ENCODE data around the gene KIF12.

DNA sequence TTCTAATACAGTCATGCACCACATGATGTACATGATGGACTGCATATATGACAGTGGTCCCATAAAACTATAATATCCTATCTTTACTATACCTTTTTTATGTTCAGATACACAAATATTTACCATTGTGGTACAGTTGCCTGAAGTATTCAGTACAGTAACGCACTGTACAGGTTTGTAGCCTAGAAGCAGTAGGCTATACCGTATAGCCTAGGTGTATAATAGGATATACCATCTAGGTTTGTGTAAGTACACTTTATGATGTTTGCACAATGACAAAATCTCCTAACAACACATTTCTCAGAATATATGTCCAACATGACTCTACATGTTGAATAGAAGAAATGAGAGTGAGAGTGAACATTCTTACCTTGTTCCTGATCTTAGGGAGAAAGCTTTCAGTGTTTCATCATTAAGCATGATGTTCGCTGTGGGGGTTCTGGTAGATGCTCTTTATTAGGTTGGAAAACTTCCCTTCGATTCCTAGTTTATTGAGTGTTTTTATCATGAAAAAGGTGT lies 52.8 kb downstream of the KIF12 start:
- TF ChIP-seq, protein P1, sequence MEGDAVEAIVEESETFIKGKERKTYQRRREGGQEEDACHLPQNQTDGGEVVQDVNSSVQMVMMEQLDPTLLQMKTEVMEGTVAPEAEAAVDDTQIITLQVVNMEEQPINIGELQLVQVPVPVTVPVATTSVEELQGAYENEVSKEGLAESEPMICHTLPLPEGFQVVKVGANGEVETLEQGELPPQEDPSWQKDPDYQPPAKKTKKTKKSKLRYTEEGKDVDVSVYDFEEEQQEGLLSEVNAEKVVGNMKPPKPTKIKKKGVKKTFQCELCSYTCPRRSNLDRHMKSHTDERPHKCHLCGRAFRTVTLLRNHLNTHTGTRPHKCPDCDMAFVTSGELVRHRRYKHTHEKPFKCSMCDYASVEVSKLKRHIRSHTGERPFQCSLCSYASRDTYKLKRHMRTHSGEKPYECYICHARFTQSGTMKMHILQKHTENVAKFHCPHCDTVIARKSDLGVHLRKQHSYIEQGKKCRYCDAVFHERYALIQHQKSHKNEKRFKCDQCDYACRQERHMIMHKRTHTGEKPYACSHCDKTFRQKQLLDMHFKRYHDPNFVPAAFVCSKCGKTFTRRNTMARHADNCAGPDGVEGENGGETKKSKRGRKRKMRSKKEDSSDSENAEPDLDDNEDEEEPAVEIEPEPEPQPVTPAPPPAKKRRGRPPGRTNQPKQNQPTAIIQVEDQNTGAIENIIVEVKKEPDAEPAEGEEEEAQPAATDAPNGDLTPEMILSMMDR (IDR thresholded peaks at IDR 0.05) = no peak
- no peak for TF ChIP-seq EZH2 (IDR thresholded peaks at IDR 0.05; ENCODE audit: borderline replicate concordance, insufficient read depth, low read depth, low read length, poor library complexity, severe bottlenecking)
